Lung microvascular endothelial cell (primary cell): ENCODE measurements around the gene LRRTM4. TPM values are rescaled to one million over a fixed set of nuclear protein-coding genes. Genes with fewer than 3 reads are reported as not detected.
A peak's percentile ranks its signal among the peaks of the same experiment; 100 is the strongest.
"Not testable (repeated sequence)": the region's sequence is repeated elsewhere in the genome, so short reads cannot be mapped to it uniquely, and the experiment has no call there.

Experiments
- DNase-seq, 2 donors: peaks; one replicate each; pipeline versions ENCODE4 v3.0.0 to v3.0.0-alpha.2; 2010; ENCODE audit warnings: low read depth in 2 of 2
- total RNA-seq: library from RNA; depleted of rRNA; stranded (reverse); fragments of >200 nt; gene quantifications from 2 replicates; pipeline ENCODE4 v1.2.1, GENCODE V29; 2014

LRRTM4 gene
- total RNA-seq, 1 donor from 2014 or later = not detected

GRCh38 chr2:77175266-77175780 is 346.9 kb downstream of the LRRTM4 start:
- DNase-seq = not testable (repeated sequence)

- no peak for DNase-seq
Observed at GRCh38 chr2:77169426-77169825, 352.8 kb downstream of the LRRTM4 start.

- DNase-seq = not testable (repeated sequence)
Observed at GRCh38 chr2:77164021-77164420, 358.2 kb downstream of the LRRTM4 start.

GRCh38 chr2:77161009-77161408 is 361.2 kb downstream of the LRRTM4 start:
- peak in 1 of 2 donors; percentile 13 for DNase-seq

- DNase-seq = no peak
Observed at GRCh38 chr2:77156599-77156998, 365.6 kb downstream of the LRRTM4 start.

- no peak for DNase-seq
Observed at GRCh38 chr2:77155511-77155910, 366.7 kb downstream of the LRRTM4 start.

GRCh38 chr2:77149565-77149964 is 372.6 kb downstream of the LRRTM4 start:
- no peak for DNase-seq

GRCh38 chr2:77147153-77147552 is 375.0 kb downstream of the LRRTM4 start:
- no peak for DNase-seq

GRCh38 chr2:77144772-77145171 is 377.4 kb downstream of the LRRTM4 start:
- no peak for DNase-seq

- no peak for DNase-seq
Observed at GRCh38 chr2:77142141-77142540, 380.0 kb downstream of the LRRTM4 start.

GRCh38 chr2:77128479-77128878 is 393.7 kb downstream of the LRRTM4 start:
- DNase-seq = not testable (repeated sequence)

- no peak for DNase-seq
Observed at GRCh38 chr2:77127345-77127744, 394.8 kb downstream of the LRRTM4 start.

GRCh38 chr2:77121518-77121917 is 400.7 kb downstream of the LRRTM4 start:
- no peak for DNase-seq

- no peak for DNase-seq
Observed at GRCh38 chr2:77119333-77119732, 402.8 kb downstream of the LRRTM4 start.

GRCh38 chr2:77108915-77109314 is 413.3 kb downstream of the LRRTM4 start:
- DNase-seq = no peak

GRCh38 chr2:77105008-77105407 is 417.2 kb downstream of the LRRTM4 start:
- no peak for DNase-seq

- no peak for DNase-seq
Observed at GRCh38 chr2:77104554-77104953, 417.6 kb downstream of the LRRTM4 start.

- DNase-seq = no peak
Observed at GRCh38 chr2:77102927-77103326, 419.2 kb downstream of the LRRTM4 start.

- no peak for DNase-seq
Observed at GRCh38 chr2:77101796-77102452, 420.3 kb downstream of the LRRTM4 start.

GRCh38 chr2:77099961-77100360 is 422.2 kb downstream of the LRRTM4 start:
- no peak for DNase-seq

- DNase-seq = not testable (repeated sequence)
Observed at GRCh38 chr2:77095525-77095924, 426.7 kb downstream of the LRRTM4 start.

GRCh38 chr2:77095096-77095495 is 427.1 kb downstream of the LRRTM4 start:
- no peak for DNase-seq

GRCh38 chr2:77088424-77088823 is 433.8 kb downstream of the LRRTM4 start:
- not testable (repeated sequence) for DNase-seq
